ENCODE results near the gene CDON.

DNA sequence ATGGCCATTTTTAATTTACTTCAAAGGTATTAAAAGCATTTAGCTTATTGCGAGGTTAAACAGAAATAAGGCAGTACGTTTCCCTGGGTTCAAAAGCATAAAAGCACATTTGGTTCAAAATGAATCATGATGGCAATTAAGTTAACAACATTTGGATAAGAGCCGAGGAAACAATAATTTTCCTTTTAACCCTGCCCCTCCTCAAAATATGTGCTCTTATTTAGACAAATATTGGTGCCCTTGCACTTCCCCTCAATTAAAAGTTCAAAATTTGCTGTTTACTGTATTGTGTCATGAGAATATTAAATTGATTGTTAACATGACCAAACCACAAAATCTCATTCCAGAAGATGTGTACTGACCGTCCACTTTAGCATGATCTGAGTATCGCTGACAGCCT is 68.2 kb downstream of the CDON start:
- no peak for TF ChIP-seq ZNF891 (CRISPR knock-in tag; IDR thresholded peaks at IDR 0.05)
- no peak for TF ChIP-seq HDAC6 (IDR thresholded peaks at IDR 0.05; ENCODE audit: low read depth, low read length)
- TF ChIP-seq, protein P1, sequence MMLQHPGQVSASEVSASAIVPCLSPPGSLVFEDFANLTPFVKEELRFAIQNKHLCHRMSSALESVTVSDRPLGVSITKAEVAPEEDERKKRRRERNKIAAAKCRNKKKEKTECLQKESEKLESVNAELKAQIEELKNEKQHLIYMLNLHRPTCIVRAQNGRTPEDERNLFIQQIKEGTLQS (CRISPR knock-in tag; IDR thresholded peaks at IDR 0.05) = no peak
- TF ChIP-seq MEIS2 (CRISPR knock-in tag; IDR thresholded peaks at IDR 0.05) = no peak
- TF ChIP-seq ZNF263 (CRISPR knock-in tag; IDR thresholded peaks at IDR 0.05) = no peak
- TF ChIP-seq, protein P2, sequence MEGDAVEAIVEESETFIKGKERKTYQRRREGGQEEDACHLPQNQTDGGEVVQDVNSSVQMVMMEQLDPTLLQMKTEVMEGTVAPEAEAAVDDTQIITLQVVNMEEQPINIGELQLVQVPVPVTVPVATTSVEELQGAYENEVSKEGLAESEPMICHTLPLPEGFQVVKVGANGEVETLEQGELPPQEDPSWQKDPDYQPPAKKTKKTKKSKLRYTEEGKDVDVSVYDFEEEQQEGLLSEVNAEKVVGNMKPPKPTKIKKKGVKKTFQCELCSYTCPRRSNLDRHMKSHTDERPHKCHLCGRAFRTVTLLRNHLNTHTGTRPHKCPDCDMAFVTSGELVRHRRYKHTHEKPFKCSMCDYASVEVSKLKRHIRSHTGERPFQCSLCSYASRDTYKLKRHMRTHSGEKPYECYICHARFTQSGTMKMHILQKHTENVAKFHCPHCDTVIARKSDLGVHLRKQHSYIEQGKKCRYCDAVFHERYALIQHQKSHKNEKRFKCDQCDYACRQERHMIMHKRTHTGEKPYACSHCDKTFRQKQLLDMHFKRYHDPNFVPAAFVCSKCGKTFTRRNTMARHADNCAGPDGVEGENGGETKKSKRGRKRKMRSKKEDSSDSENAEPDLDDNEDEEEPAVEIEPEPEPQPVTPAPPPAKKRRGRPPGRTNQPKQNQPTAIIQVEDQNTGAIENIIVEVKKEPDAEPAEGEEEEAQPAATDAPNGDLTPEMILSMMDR (CRISPR knock-in tag; IDR thresholded peaks at IDR 0.05) = no peak
- TF ChIP-seq DMAP1 (CRISPR knock-in tag; IDR thresholded peaks at IDR 0.05) = no peak
- TF ChIP-seq TCF12 (IDR thresholded peaks at IDR 0.05) = no peak
- TF ChIP-seq TCF12 (CRISPR knock-in tag; IDR thresholded peaks at IDR 0.05) = no peak
- no peak for TF ChIP-seq ONECUT2 (CRISPR knock-in tag; IDR thresholded peaks at IDR 0.05)
- TF ChIP-seq, protein P3, sequence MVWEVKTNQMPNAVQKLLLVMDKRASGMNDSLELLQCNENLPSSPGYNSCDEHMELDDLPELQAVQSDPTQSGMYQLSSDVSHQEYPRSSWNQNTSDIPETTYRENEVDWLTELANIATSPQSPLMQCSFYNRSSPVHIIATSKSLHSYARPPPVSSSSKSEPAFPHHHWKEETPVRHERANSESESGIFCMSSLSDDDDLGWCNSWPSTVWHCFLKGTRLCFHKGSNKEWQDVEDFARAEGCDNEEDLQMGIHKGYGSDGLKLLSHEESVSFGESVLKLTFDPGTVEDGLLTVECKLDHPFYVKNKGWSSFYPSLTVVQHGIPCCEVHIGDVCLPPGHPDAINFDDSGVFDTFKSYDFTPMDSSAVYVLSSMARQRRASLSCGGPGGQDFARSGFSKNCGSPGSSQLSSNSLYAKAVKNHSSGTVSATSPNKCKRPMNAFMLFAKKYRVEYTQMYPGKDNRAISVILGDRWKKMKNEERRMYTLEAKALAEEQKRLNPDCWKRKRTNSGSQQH (CRISPR knock-in tag; IDR thresholded peaks at IDR 0.05; ENCODE audit: low read depth) = no peak

Measured in HepG2 (cell line).